A549 (cell line): ENCODE data around the gene MAML2. TPM values are rescaled to one million over a fixed set of nuclear protein-coding genes. Genes with fewer than 3 reads are reported as not detected.

Experiments
- ATAC-seq, 2 experiments: fragments of 200-7000 bp in 1 of 2; fragments of >200 bp in 1 of 2; cut with Nextera tagmentation in 1 of 2; cut with Tn5 transposase in 1 of 2; 3 replicates each; pipeline versions ENCODE4 v1.8.0 to v1.9.1; 2018 to 2020; ENCODE audit warnings: mild to moderate bottlenecking in 1 of 2, moderate library complexity in 1 of 2
- CTCF ChIA-PET: fragments of 300-600 bp; sonication (Branson Sonifier 250); formaldehyde crosslinking; extraction: SDS; loops from one replicate; lab custom pipeline; 2021; ENCODE audit warnings: antibody characterized with exemption, inconsistent platforms; lab: Yijun Ruan, JAX
- POLR2A ChIA-PET: fragments of 350-600 bp; formaldehyde crosslinking; extraction: SDS; loops from one replicate; lab custom pipeline; 2021; ENCODE audit warnings: antibody characterized with exemption, inconsistent platforms; lab: Yijun Ruan, JAX
- DNase-seq, 2 experiments: peaks; one replicate each; pipeline versions ENCODE4 v3.0.0 to v3.0.0-alpha.2; 2011 to 2016; ENCODE audit warnings: low read depth in 1 of 2, low spot score in 1 of 2
- FAIRE-seq: peaks from 2 replicates; lab custom pipeline; 2011; peaks lifted over from hg19 to GRCh38; lab: Jason Lieb, UNC
- H3K27ac ChIP-seq, 2 experiments: fragments of >200 bp; sonication (Bioruptor Twin); formaldehyde crosslinking; 3 replicates each; pipeline ENCODE4 v1.5.1; 2016 to 2017
- H3K4me1 ChIP-seq: fragments of >200 bp; sonication (Bioruptor Twin); formaldehyde crosslinking; 3 replicates; pipeline ENCODE4 v1.6.1; 2016
- H3K4me2 ChIP-seq: fragments of >200 bp; sonication (Bioruptor Twin); formaldehyde crosslinking; 3 replicates; pipeline ENCODE4 v1.6.1; 2016
- H3K4me3 ChIP-seq: fragments of >200 bp; sonication (Bioruptor Twin); formaldehyde crosslinking; 3 replicates; pipeline ENCODE4 v1.5.1; 2016
- H3K9me3 ChIP-seq: fragments of >200 bp; sonication (Bioruptor Twin); formaldehyde crosslinking; 3 replicates; pipeline ENCODE4 v1.6.1; 2016
- BCL3 ChIP-seq: fragments of >200 bp; sonication (Bioruptor Twin); formaldehyde crosslinking; IDR thresholded peaks from 3 replicates; pipeline ENCODE4 v1.6.1; 2016
- CBX2 ChIP-seq: fragments of 200-600 bp; sonication (generic); IDR thresholded peaks from 2 replicates; pipeline ENCODE4 v1.6.1; 2016; ENCODE audit warnings: low read depth, mild to moderate bottlenecking, borderline replicate concordance
- CTCF ChIP-seq: fragments of >200 bp; sonication (Bioruptor Twin); formaldehyde crosslinking; IDR thresholded peaks from 3 replicates; pipeline ENCODE4 v1.5.1; 2016
- E2F6 ChIP-seq: IDR thresholded peaks from 2 replicates; pipeline ENCODE4 v1.6.1; 2012; ENCODE audit warnings: low read depth, borderline replicate concordance
- FOSB ChIP-seq: fragments of 250-450 bp; sonication (Bioruptor Pico); IDR thresholded peaks from 2 replicates; pipeline ENCODE4 v1.5.0; 2020; ENCODE audit warnings: mild to moderate bottlenecking, moderate library complexity
- FOXS1 ChIP-seq: fragments of 250-450 bp; sonication (Bioruptor Pico); IDR thresholded peaks from 2 replicates; pipeline ENCODE4 v1.5.0; 2020; ENCODE audit warnings: mild to moderate bottlenecking, moderate library complexity
- HEYL ChIP-seq: fragments of 250-450 bp; sonication (Bioruptor Pico); IDR thresholded peaks from 2 replicates; pipeline ENCODE4 v1.8.0; 2021; ENCODE audit warnings: mild to moderate bottlenecking, moderate library complexity
- MAX ChIP-seq: IDR thresholded peaks from 2 replicates; pipeline ENCODE4 v1.6.1; 2012
- NFE2L2 ChIP-seq: fragments of 150-350 bp; conservative IDR thresholded peaks from 2 replicates; pipeline ENCODE4 v1.6.1; 2014; ENCODE audit warnings: low read length
- NR3C1 ChIP-seq: fragments of >200 bp; sonication (Bioruptor Twin); formaldehyde crosslinking; IDR thresholded peaks from 3 replicates; pipeline ENCODE4 v1.6.1; 2017
- PBX3 ChIP-seq: IDR thresholded peaks from 2 replicates; pipeline ENCODE4 v1.6.1; 2012
- PHF8 ChIP-seq: fragments of 200-600 bp; sonication (generic); IDR thresholded peaks from 2 replicates; pipeline ENCODE4 v1.6.1; 2016; ENCODE audit warnings: low read depth, mild to moderate bottlenecking, antibody characterized with exemption, moderate library complexity, borderline replicate concordance
- POLR2A ChIP-seq: IDR thresholded peaks from 2 replicates; pipeline ENCODE4 v1.6.1; 2012; ENCODE audit warnings: mild to moderate bottlenecking, low read length
- POLR2AphosphoS2 ChIP-seq: conservative IDR thresholded peaks from 2 replicates; pipeline ENCODE4 v1.6.1; 2012; ENCODE audit warnings: low read length, improper control_type of control experiment, inconsistent platforms
- REST ChIP-seq: fragments of 200-600 bp; sonication (generic); IDR thresholded peaks from 2 replicates; pipeline ENCODE4 v1.6.1; 2016; ENCODE audit warnings: antibody characterized with exemption, mild to moderate bottlenecking, moderate library complexity
- WGBS: methylation state at CpG from one replicate; pipeline ENCODE4 v1.1.6; 2017; ENCODE audit errors: missing lambda C conversion rate; 5-methylcytosine and 5-hydroxymethylcytosine counted together
- polyA plus RNA-seq, 4 experiments: library from polyadenylated mRNA; depleted of rRNA in 3 of 4; stranded (reverse); fragments of >200 nt; fragmentation: RNase III in 1 of 4; extraction: RNeasy Plus Mini Kit Qiagen cat#74134 plus additional on column Dnase treatment in 1 of 4; gene quantifications; 2 replicates in 3 of 4; 3 replicates in 1 of 4; pipeline ENCODE4 v1.2.3, GENCODE V29; 2011 to 2017

Gene MAML2
- polyA plus RNA-seq, 2 of the 4 experiments (the other 2 are of a cell fraction) = 1.5 to 2.5 TPM

- POLR2A ChIA-PET = no interaction called here
- no peak overlapping the region for H3K4me2 ChIP-seq
- no peak overlapping the region for H3K27ac ChIP-seq
- CTCF ChIA-PET = no interaction called here
- no peak for DNase-seq
- TF ChIP-seq BCL3 = no peak
- H3K9me3 ChIP-seq = no peaks in the 10 kb centered on the region
- no peak for FAIRE-seq
- WGBS = 85% methylated on average over 5 of the region's 5 CpGs
- no peaks in the 10 kb centered on the region for H3K4me1 ChIP-seq
- ATAC-seq = no peak
- no peak overlapping the region for H3K4me3 ChIP-seq
Measured at GRCh38 chr11:96024666-96025065, 318.3 kb downstream of the MAML2 start.

- H3K9me3 ChIP-seq = no peaks in the 10 kb centered on the region
- no peak overlapping the region for H3K4me3 ChIP-seq
- no peak for DNase-seq
- WGBS = 90% methylated on average over 6 of the region's 7 CpGs
- FAIRE-seq = no peak
- ATAC-seq = no peak
- no peak overlapping the region for H3K27ac ChIP-seq
- CTCF ChIA-PET = interaction anchor here (1.1 to 1.5 kb wide), 2 partner anchors 55 to 319 kb away, joined by 5 read pairs; no protein-coding TSS in a partner anchor
- POLR2A ChIA-PET = no interaction called here
- no peak overlapping the region for H3K4me2 ChIP-seq
- TF ChIP-seq BCL3 = no peak
- TF ChIP-seq CBX2 = no peak
- TF ChIP-seq FOXS1 = no peak
- no peak for TF ChIP-seq CTCF
- H3K4me1 ChIP-seq = no peaks in the 10 kb centered on the region
Measured at GRCh38 chr11:96023275-96023674, 319.7 kb downstream of the MAML2 start.

- WGBS = 87% methylated on average over 5 of the region's 5 CpGs
- CTCF ChIA-PET = interaction anchor here (1.5 kb wide), 1 partner anchor 53 kb away, joined by 5 read pairs; no protein-coding TSS in a partner anchor
- Histone ChIP-seq H3K4me2 (no peak overlapping the region), H3K27ac (no peak overlapping the region), H3K4me1 (no peaks in the 10 kb centered on the region), H3K9me3 (no peaks in the 10 kb centered on the region), H3K4me3 (no peak overlapping the region)
- TF ChIP-seq MAX (no peak), NFE2L2 (no peak), NR3C1 (no peak), FOSB (CRISPR knock-in tag) (no peak), REST (no peak), PBX3 (no peak), POLR2A (no peak), HEYL (CRISPR knock-in tag) (no peak), E2F6 (no peak), BCL3 (no peak), POLR2AphosphoS2 (no peak), PHF8 (no peak)
- DNase-seq = no peak
- no peak for ATAC-seq
- no peak for FAIRE-seq
- POLR2A ChIA-PET = no interaction called here
Measured at GRCh38 chr11:96021901-96022650, 320.9 kb downstream of the MAML2 start.
